Activated CD4-positive, alpha-beta T cell treated with anti-CD3 and anti-CD28 coated beads for 4 hours (primary cell): Measurements from ENCODE around the gene TMEM108.

Experiments used
- DNase-seq, 2 donors: peaks; one replicate each; pipeline ENCODE4 v3.0.0-alpha.2; 2020

TMEM108 gene

GRCh38 chr3:133440652-133441051 lies 402.5 kb downstream of the TMEM108 start:
- no peak for DNase-seq

- DNase-seq = no peak
These were observed 403.7 kb downstream of the TMEM108 start for GRCh38 chr3:133441867-133442270.

- no peak for DNase-seq
These were observed 404.3 kb downstream of the TMEM108 start for GRCh38 chr3:133442518-133442917.

- no peak for DNase-seq
These were observed 405.6 kb downstream of the TMEM108 start for GRCh38 chr3:133443649-133444422.

- DNase-seq = no peak
These were observed 406.2 kb downstream of the TMEM108 start for GRCh38 chr3:133444423-133444774.

GRCh38 chr3:133445108-133445507 lies 406.9 kb downstream of the TMEM108 start:
- DNase-seq = no peak
